PC-3 (cell line): ENCODE results near the gene SLC39A12.

Experiments
- EZH2 ChIP-seq: fragments of 300-600 bp; sonication (generic); IDR thresholded peaks from one replicate; pipeline ENCODE4 v1.6.1; 2017; ENCODE audit warnings: antibody characterized with exemption, mild to moderate bottlenecking, low read length; ENCODE audit not compliant: unreplicated experiment
- EZH2phosphoT487 ChIP-seq: fragments of 300-600 bp; sonication (generic); IDR thresholded peaks from 2 replicates; pipeline ENCODE4 v1.6.1; 2018; ENCODE audit warnings: mild to moderate bottlenecking, antibody characterized with exemption, low read length, borderline replicate concordance
- TF ChIP-seq, protein P1 (sequence below): fragments of 300-600 bp; sonication (generic); conservative IDR thresholded peaks from 2 replicates; pipeline ENCODE4 v1.5.1; 2017; ENCODE audit warnings: antibody characterized with exemption, low read depth, mild to moderate bottlenecking, low read length

DNA sequence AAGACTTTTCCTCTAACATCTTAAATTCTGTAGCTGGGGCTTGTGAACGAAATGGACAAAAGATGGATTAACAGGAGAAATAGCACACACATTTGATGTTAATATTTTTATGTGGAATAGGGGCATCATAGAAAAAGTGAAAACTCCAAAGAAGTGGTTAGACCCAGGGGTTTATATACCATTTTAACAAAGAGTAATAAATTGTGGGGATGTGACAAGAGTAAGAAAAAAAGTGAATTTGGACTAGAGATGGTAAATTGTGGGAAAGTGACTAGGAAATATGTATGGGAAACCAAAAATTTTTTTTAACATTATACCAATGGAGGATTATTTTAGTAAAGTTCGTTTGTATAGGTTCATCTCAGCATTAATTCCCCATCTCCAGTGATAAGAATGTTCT lies 8.2 kb downstream of the SLC39A12 start:
- TF ChIP-seq, protein P1, sequence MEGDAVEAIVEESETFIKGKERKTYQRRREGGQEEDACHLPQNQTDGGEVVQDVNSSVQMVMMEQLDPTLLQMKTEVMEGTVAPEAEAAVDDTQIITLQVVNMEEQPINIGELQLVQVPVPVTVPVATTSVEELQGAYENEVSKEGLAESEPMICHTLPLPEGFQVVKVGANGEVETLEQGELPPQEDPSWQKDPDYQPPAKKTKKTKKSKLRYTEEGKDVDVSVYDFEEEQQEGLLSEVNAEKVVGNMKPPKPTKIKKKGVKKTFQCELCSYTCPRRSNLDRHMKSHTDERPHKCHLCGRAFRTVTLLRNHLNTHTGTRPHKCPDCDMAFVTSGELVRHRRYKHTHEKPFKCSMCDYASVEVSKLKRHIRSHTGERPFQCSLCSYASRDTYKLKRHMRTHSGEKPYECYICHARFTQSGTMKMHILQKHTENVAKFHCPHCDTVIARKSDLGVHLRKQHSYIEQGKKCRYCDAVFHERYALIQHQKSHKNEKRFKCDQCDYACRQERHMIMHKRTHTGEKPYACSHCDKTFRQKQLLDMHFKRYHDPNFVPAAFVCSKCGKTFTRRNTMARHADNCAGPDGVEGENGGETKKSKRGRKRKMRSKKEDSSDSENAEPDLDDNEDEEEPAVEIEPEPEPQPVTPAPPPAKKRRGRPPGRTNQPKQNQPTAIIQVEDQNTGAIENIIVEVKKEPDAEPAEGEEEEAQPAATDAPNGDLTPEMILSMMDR, result no peak
- TF ChIP-seq EZH2 (no peak), EZH2phosphoT487 (no peak)
